Hematopoietic multipotent progenitor cell treated with erythropoietin and hydrocortisone succinate and interleukin-3 and kit ligand, for 17 days (in vitro differentiated cells): Measurements from ENCODE around the gene SH3D19.
"Not testable (repeated sequence)": the region's sequence is repeated elsewhere in the genome, so short reads cannot be mapped to it uniquely, and the experiment has no call there.

Experiments
- DNase-seq: peaks from one replicate; pipeline ENCODE4 v3.0.0-alpha.2; 2015; ENCODE audit warnings: low spot score

Gene SH3D19

GRCh38 chr4:151322570-151322969 lies 2.8 kb downstream of the SH3D19 start:
- DNase-seq = no peak

GRCh38 chr4:151322161-151322560 lies 3.2 kb downstream of the SH3D19 start:
- not testable (repeated sequence) for DNase-seq

- no peak for DNase-seq
These were observed 3.8 kb downstream of the SH3D19 start for GRCh38 chr4:151321586-151321985.

GRCh38 chr4:151319490-151319889 lies 5.9 kb downstream of the SH3D19 start:
- no peak for DNase-seq

GRCh38 chr4:151318307-151319006 lies 6.9 kb downstream of the SH3D19 start:
- no peak for DNase-seq

GRCh38 chr4:151316645-151317044 lies 8.8 kb downstream of the SH3D19 start:
- no peak for DNase-seq

- DNase-seq = no peak
These were observed 10.1 kb downstream of the SH3D19 start for GRCh38 chr4:151315212-151315886.

GRCh38 chr4:151314479-151314878 lies 10.9 kb downstream of the SH3D19 start:
- no peak for DNase-seq

- no peak for DNase-seq
These were observed 11.4 kb downstream of the SH3D19 start for GRCh38 chr4:151314010-151314355.

- DNase-seq = no peak
These were observed 11.9 kb downstream of the SH3D19 start for GRCh38 chr4:151313306-151314009.

GRCh38 chr4:151310124-151310728 lies 15.2 kb downstream of the SH3D19 start:
- no peak for DNase-seq

- DNase-seq = no peak
These were observed 20.6 kb downstream of the SH3D19 start for GRCh38 chr4:151304755-151305154.

GRCh38 chr4:151304226-151304625 lies 21.2 kb downstream of the SH3D19 start:
- DNase-seq = no peak

GRCh38 chr4:151302432-151302831 lies 23.0 kb downstream of the SH3D19 start:
- no peak for DNase-seq

GRCh38 chr4:151297170-151297569 lies 28.2 kb downstream of the SH3D19 start:
- DNase-seq = no peak

- no peak for DNase-seq
These were observed 29.2 kb downstream of the SH3D19 start for GRCh38 chr4:151296227-151296626.

- DNase-seq = no peak
These were observed 30.4 kb downstream of the SH3D19 start for GRCh38 chr4:151294833-151295496.

- DNase-seq = no peak
These were observed 33.4 kb downstream of the SH3D19 start for GRCh38 chr4:151292038-151292437.

- no peak for DNase-seq
These were observed 33.9 kb downstream of the SH3D19 start for GRCh38 chr4:151291485-151291884.

- no peak for DNase-seq
These were observed 38.0 kb downstream of the SH3D19 start for GRCh38 chr4:151287409-151287808.

GRCh38 chr4:151284534-151285245 lies 40.7 kb downstream of the SH3D19 start:
- DNase-seq = no peak
